SK-N-SH (cell line): ENCODE measurements around the gene UBE2E1. TPM values are rescaled to one million over a fixed set of nuclear protein-coding genes. Genes with fewer than 3 reads are reported as not detected.

ENCODE experiments used
- CTCF ChIA-PET: fragments of 300-600, 350-600 bp; formaldehyde crosslinking; extraction: SDS; loops from one replicate; lab custom pipeline; 2021; lab: Yijun Ruan, JAX
- POLR2A ChIA-PET: fragments of 350-600 bp; sonication (Branson Sonifier 250); formaldehyde crosslinking; extraction: SDS; loops from one replicate; lab custom pipeline; 2020; ENCODE audit warnings: antibody characterized with exemption, inconsistent platforms; lab: Yijun Ruan, JAX
- DNase-seq: peaks from one replicate; pipeline ENCODE4 v3.0.0; 2012
- H2AFZ ChIP-seq: fragments of 200-600 bp; sonication (generic); 2 replicates; pipeline ENCODE4 v1.8.1; 2016; ENCODE audit warnings: antibody characterized with exemption, mild to moderate bottlenecking, low read depth
- H3F3A ChIP-seq: fragments of 200-600 bp; sonication (generic); replicated peaks from 2 replicates; pipeline ENCODE3; 2016; ENCODE audit warnings: antibody characterized with exemption, mild to moderate bottlenecking; ENCODE audit not compliant: insufficient read depth
- H3K27ac ChIP-seq, 2 experiments: fragments of 200-500 bp in 1 of 2; fragments of 200-600 bp in 1 of 2; sonication (Bioruptor generic) in 1 of 2; sonication (generic), shearing (Covaris generic) in 1 of 2; 2 replicates each; pipeline versions ENCODE4 v1.5.1 to v1.6.1; 2014 to 2016; ENCODE audit warnings: low read depth in 2 of 2, inconsistent platforms in 1 of 2, low read length in 1 of 2, mild to moderate bottlenecking in 1 of 2, mixed read lengths in 1 of 2
- H3K27me3 ChIP-seq: fragments of 200-600 bp; sonication (generic), shearing (Covaris generic); 2 replicates; pipeline ENCODE4 v1.6.1; 2016; ENCODE audit warnings: mixed run types; ENCODE audit not compliant: insufficient read depth
- H3K36me3 ChIP-seq, 2 experiments: fragments of 200-500 bp in 1 of 2; fragments of 200-600 bp in 1 of 2; sonication (Bioruptor generic) in 1 of 2; sonication (generic) in 1 of 2; replicated peaks in 1 of 2; 2 replicates each; pipeline versions ENCODE3 to v1.5.1; 2014 to 2016; ENCODE audit warnings: low read length in 1 of 2, mild to moderate bottlenecking in 1 of 2; ENCODE audit not compliant: insufficient read depth in 2 of 2, control insufficient read depth in 1 of 2
- H3K4me1 ChIP-seq, 2 experiments: fragments of 200-500 bp in 1 of 2; fragments of 200-600 bp in 1 of 2; sonication (Bioruptor generic) in 1 of 2; sonication (generic), shearing (Covaris generic) in 1 of 2; 2 replicates each; pipeline versions ENCODE4 v1.5.1 to v1.6.1; 2014 to 2016; ENCODE audit warnings: low read depth in 1 of 2, low read length in 1 of 2, mixed run types in 1 of 2; ENCODE audit not compliant: insufficient read depth in 2 of 2, control insufficient read depth in 1 of 2
- H3K4me2 ChIP-seq: fragments of 200-600 bp; sonication (generic), shearing (Covaris generic); 2 replicates; pipeline ENCODE4 v1.6.1; 2017; ENCODE audit warnings: mixed run types
- H3K4me3 ChIP-seq, 2 experiments: fragments of 200-500 bp in 1 of 2; fragments of 200-600 bp in 1 of 2; sonication (Bioruptor generic) in 1 of 2; sonication (generic), shearing (Covaris generic) in 1 of 2; 2 replicates each; pipeline versions ENCODE4 v1.5.1 to v1.8.1; 2014 to 2016; ENCODE audit warnings: low read depth in 2 of 2, inconsistent platforms in 1 of 2, low read length in 1 of 2, mild to moderate bottlenecking in 1 of 2, mixed read lengths in 1 of 2, moderate library complexity in 1 of 2
- H3K79me2 ChIP-seq: fragments of 200-600 bp; sonication (generic); 2 replicates; pipeline ENCODE4 v1.8.1; 2017; ENCODE audit warnings: mild to moderate bottlenecking; ENCODE audit not compliant: insufficient read depth
- H3K9ac ChIP-seq: fragments of 200-600 bp; sonication (generic); 2 replicates; pipeline ENCODE4 v1.6.1; 2017; ENCODE audit warnings: mixed run types
- H3K9me2 ChIP-seq: fragments of 200-600 bp; sonication (generic); 2 replicates; pipeline ENCODE4 v1.6.1; 2017; ENCODE audit warnings: mixed run types
- H3K9me3 ChIP-seq: fragments of 200-600 bp; sonication (generic); 2 replicates; pipeline ENCODE4 v1.6.1; 2017; ENCODE audit warnings: mixed run types, mild to moderate bottlenecking, moderate library complexity
- H4K20me1 ChIP-seq: fragments of 200-600 bp; sonication (generic); 2 replicates; pipeline ENCODE4 v1.6.1; 2017; ENCODE audit warnings: mild to moderate bottlenecking, mixed run types; ENCODE audit not compliant: insufficient read depth
- CHD2 ChIP-seq: fragments of 150-350 bp; IDR thresholded peaks from 2 replicates; pipeline ENCODE4 v1.6.1; 2018; ENCODE audit warnings: low read length; ENCODE audit not compliant: partially characterized antibody
- ELF1 ChIP-seq: IDR thresholded peaks from 2 replicates; pipeline ENCODE4 v1.4.0; 2012
- EZH2phosphoT487 ChIP-seq: fragments of 200-600 bp; sonication (generic); IDR thresholded peaks from 2 replicates; pipeline ENCODE4 v1.6.1; 2017; ENCODE audit warnings: low read depth, mixed run types, mild to moderate bottlenecking, antibody characterized with exemption, moderate library complexity, borderline replicate concordance
- FOXJ3 ChIP-seq: sonication (generic); formaldehyde crosslinking; IDR thresholded peaks from 2 replicates; pipeline ENCODE4 v1.5.1; 2020; ENCODE audit warnings: mild to moderate bottlenecking, missing genetic modification reagents
- GABPA ChIP-seq: IDR thresholded peaks from 2 replicates; pipeline ENCODE4 v1.4.0; 2012; ENCODE audit warnings: low read depth, mild to moderate bottlenecking
- IRF3 ChIP-seq: fragments of 150-350 bp; IDR thresholded peaks from 2 replicates; pipeline ENCODE4 v1.6.1; 2016; ENCODE audit warnings: mild to moderate bottlenecking, low read depth, low read length
- JUND ChIP-seq: IDR thresholded peaks from 2 replicates; pipeline ENCODE4 v1.4.0; 2012
- MEF2A ChIP-seq: IDR thresholded peaks from 2 replicates; pipeline ENCODE4 v1.4.0; 2012; ENCODE audit warnings: low read depth, borderline replicate concordance
- NFIC ChIP-seq: IDR thresholded peaks from 2 replicates; pipeline ENCODE4 v1.4.0; 2012; ENCODE audit warnings: borderline replicate concordance
- NRF1 ChIP-seq: IDR thresholded peaks from 2 replicates; pipeline ENCODE4 v1.6.1; 2012; ENCODE audit warnings: low read depth, mild to moderate bottlenecking, low read length
- POLR2AphosphoS5 ChIP-seq: IDR thresholded peaks from 2 replicates; pipeline ENCODE4 v1.6.1; 2012; ENCODE audit warnings: low read depth, low read length
- RCOR1 ChIP-seq: fragments of 150-350 bp; IDR thresholded peaks from 2 replicates; pipeline ENCODE4 v1.6.1; 2017; ENCODE audit warnings: antibody characterized with exemption, low read length
- RXRA ChIP-seq: IDR thresholded peaks from 2 replicates; pipeline ENCODE4 v1.4.0; 2012; ENCODE audit warnings: low read depth, mild to moderate bottlenecking, borderline replicate concordance
- TCF12 ChIP-seq: IDR thresholded peaks from 2 replicates; pipeline ENCODE4 v1.4.0; 2012
- YY1 ChIP-seq: IDR thresholded peaks from 2 replicates; pipeline ENCODE4 v1.4.0; 2012; ENCODE audit warnings: low read depth, mild to moderate bottlenecking
- WGBS: methylation state at CpG from one replicate; pipeline ENCODE4 v1.1.6; 2017; ENCODE audit warnings: low lambda C conversion rate; 5-methylcytosine and 5-hydroxymethylcytosine counted together
- polyA plus RNA-seq, 3 experiments: library from polyadenylated mRNA; depleted of rRNA; stranded (reverse); fragments of >200 nt; gene quantifications; 2 replicates each; pipeline ENCODE4 v1.2.3, GENCODE V29; 2012
- TF ChIP-seq, protein P1 (sequence below): IDR thresholded peaks from 2 replicates; pipeline ENCODE4 v1.6.1; 2012; ENCODE audit warnings: mild to moderate bottlenecking, low read depth, low read length, moderate library complexity
- TF ChIP-seq, protein P2 (sequence below): IDR thresholded peaks from 2 replicates; pipeline ENCODE4 v1.4.0; 2012; ENCODE audit warnings: low read depth, borderline replicate concordance

UBE2E1 gene
- polyA plus RNA-seq, 1 of the 3 experiments (the other 2 are of a cell fraction), result 59.9 TPM

DNA sequence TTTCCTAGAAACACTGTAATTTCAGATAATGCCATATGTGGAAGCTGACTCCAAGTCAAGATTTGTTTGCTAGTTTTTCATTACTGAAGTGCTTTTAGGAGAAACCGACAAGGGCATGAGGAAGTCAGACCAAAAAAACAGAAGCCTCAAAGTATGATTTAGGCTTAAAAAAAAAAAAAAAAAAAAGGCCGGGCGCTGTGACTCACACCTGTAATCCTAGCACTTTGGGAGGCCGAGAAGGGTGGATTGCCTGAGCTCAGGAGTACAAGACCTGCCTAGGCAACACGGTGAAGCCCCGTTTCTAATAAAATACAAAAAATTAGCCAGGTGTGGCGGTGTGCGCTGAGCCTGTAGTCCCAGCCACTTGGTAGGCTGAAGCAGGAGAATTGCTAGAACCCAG lies 122.8 kb downstream of the UBE2E1 start (continued):
- TF ChIP-seq CHD2 (no peak), JUND (no peak)
- TF ChIP-seq, all 33 proteins: peak for 0

- H3K4me2 ChIP-seq, result no peak overlapping the region
- no peaks in the 10 kb centered on the region for H3K9me3 ChIP-seq
- ChIA-PET POLR2A (no interaction called here), CTCF (no interaction called here)
- WGBS, result 76% methylated on average over 3 of the region's 3 CpGs
- H3K4me3 ChIP-seq, result no peak overlapping the region
- no peak overlapping the region for H2AFZ ChIP-seq
- H3K27ac ChIP-seq, result no peak overlapping the region
- H3K79me2 ChIP-seq, result no peaks in the 10 kb centered on the region
- H3K27me3 ChIP-seq, result no peaks in the 10 kb centered on the region
- H3K36me3 ChIP-seq, result no peaks in the 10 kb centered on the region
- no peaks in the 10 kb centered on the region for H4K20me1 ChIP-seq
- TF ChIP-seq GABPA (no peak), ELF1 (no peak), RCOR1 (no peak), TCF12 (no peak)
- TF ChIP-seq, protein P1, sequence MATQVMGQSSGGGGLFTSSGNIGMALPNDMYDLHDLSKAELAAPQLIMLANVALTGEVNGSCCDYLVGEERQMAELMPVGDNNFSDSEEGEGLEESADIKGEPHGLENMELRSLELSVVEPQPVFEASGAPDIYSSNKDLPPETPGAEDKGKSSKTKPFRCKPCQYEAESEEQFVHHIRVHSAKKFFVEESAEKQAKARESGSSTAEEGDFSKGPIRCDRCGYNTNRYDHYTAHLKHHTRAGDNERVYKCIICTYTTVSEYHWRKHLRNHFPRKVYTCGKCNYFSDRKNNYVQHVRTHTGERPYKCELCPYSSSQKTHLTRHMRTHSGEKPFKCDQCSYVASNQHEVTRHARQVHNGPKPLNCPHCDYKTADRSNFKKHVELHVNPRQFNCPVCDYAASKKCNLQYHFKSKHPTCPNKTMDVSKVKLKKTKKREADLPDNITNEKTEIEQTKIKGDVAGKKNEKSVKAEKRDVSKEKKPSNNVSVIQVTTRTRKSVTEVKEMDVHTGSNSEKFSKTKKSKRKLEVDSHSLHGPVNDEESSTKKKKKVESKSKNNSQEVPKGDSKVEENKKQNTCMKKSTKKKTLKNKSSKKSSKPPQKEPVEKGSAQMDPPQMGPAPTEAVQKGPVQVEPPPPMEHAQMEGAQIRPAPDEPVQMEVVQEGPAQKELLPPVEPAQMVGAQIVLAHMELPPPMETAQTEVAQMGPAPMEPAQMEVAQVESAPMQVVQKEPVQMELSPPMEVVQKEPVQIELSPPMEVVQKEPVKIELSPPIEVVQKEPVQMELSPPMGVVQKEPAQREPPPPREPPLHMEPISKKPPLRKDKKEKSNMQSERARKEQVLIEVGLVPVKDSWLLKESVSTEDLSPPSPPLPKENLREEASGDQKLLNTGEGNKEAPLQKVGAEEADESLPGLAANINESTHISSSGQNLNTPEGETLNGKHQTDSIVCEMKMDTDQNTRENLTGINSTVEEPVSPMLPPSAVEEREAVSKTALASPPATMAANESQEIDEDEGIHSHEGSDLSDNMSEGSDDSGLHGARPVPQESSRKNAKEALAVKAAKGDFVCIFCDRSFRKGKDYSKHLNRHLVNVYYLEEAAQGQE, result no peak
- TF ChIP-seq, protein P2, sequence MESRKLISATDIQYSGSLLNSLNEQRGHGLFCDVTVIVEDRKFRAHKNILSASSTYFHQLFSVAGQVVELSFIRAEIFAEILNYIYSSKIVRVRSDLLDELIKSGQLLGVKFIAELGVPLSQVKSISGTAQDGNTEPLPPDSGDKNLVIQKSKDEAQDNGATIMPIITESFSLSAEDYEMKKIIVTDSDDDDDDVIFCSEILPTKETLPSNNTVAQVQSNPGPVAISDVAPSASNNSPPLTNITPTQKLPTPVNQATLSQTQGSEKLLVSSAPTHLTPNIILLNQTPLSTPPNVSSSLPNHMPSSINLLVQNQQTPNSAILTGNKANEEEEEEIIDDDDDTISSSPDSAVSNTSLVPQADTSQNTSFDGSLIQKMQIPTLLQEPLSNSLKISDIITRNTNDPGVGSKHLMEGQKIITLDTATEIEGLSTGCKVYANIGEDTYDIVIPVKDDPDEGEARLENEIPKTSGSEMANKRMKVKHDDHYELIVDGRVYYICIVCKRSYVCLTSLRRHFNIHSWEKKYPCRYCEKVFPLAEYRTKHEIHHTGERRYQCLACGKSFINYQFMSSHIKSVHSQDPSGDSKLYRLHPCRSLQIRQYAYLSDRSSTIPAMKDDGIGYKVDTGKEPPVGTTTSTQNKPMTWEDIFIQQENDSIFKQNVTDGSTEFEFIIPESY, result no peak
- no peaks in the 10 kb centered on the region for H3F3A ChIP-seq
- no peak for DNase-seq
- H3K4me1 ChIP-seq, result peaks cover 0 to 2% of the 10 kb centered on the region in 2 experiments; a peak in 1 of 4 replicates
- no peak overlapping the region for H3K9ac ChIP-seq
- H3K9me2 ChIP-seq, result no peaks in the 10 kb centered on the region
Observed at GRCh38 chr3:23931597-23931996, 125.8 kb downstream of the UBE2E1 start.

DNA sequence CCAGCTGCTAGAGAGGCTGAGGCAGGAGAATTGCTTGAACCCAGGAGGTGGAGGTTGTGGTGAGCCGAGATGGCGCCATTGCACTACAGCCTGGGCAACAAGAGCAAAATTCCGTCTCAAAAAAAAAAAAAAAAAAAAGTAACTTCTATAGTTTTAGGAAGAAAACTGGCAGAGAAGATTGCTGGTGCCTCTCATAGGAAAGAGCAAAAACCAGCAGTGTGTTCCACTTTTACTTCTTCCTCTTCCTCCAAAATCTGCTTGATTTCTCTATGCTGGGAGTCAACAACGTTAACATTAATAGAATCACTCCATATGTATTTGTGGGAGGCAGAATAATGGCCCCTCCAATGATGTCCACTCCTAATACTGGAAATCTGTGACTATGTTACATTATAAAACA lies 126.8 kb downstream of the UBE2E1 start:
- POLR2A ChIA-PET, result no interaction called here
- no peak overlapping the region for H3K4me2 ChIP-seq
- no peaks in the 10 kb centered on the region for H3K36me3 ChIP-seq
- no peak overlapping the region for H3K4me3 ChIP-seq
- no peaks in the 10 kb centered on the region for H3K9me3 ChIP-seq
- H3K27me3 ChIP-seq, result no peaks in the 10 kb centered on the region
- H3K79me2 ChIP-seq, result no peaks in the 10 kb centered on the region
- peaks cover 0 to 2% of the 10 kb centered on the region in 2 experiments; a peak in 1 of 4 replicates for H3K4me1 ChIP-seq
- no peaks in the 10 kb centered on the region for H4K20me1 ChIP-seq
- 89% methylated on average over 4 of the region's 4 CpGs for WGBS
- H3K27ac ChIP-seq, result no peak overlapping the region
- no peak overlapping the region for H3K9ac ChIP-seq
- CTCF ChIA-PET, result no interaction called here
- no peak overlapping the region for H2AFZ ChIP-seq
- no peaks in the 10 kb centered on the region for H3F3A ChIP-seq
- DNase-seq, result no peak
- no peaks in the 10 kb centered on the region for H3K9me2 ChIP-seq
- no peak for TF ChIP-seq YY1
- TF ChIP-seq NFIC, result no peak
- TF ChIP-seq NRF1, result no peak
- TF ChIP-seq, protein P1, result no peak
- no peak for TF ChIP-seq EZH2phosphoT487
- TF ChIP-seq MEF2A, result no peak
- TF ChIP-seq FOXJ3 (CRISPR knock-in tag), result no peak
- no peak for TF ChIP-seq POLR2AphosphoS5
- no peak for TF ChIP-seq IRF3
- no peak for TF ChIP-seq RXRA
- TF ChIP-seq RCOR1, result no peak
